ENCODE measurements around the gene MPRIP.

- no peak for TF ChIP-seq POLR2AphosphoS5 (IDR thresholded peaks at IDR 0.05)
- no peak for TF ChIP-seq CTCF (IDR thresholded peaks at IDR 0.05)
- no peak for TF ChIP-seq EP300 (IDR thresholded peaks at IDR 0.05)
Observed at GRCh38 chr17:17091276-17091675, 49.0 kb downstream of the MPRIP start.
